Hepatocyte (in vitro differentiated cells): Measurements from ENCODE around the gene PCDH9.

ENCODE experiments used
- EZH2 ChIP-seq: fragments of 200-600 bp; sonication (generic); IDR thresholded peaks from 2 replicates; pipeline ENCODE4 v1.6.1; 2016; ENCODE audit warnings: antibody characterized with exemption, mild to moderate bottlenecking, borderline replicate concordance
- EZH2phosphoT487 ChIP-seq: fragments of 200-600 bp; sonication (generic); IDR thresholded peaks from one replicate; pipeline ENCODE4 v1.6.1; 2018; ENCODE audit warnings: antibody characterized with exemption, mild to moderate bottlenecking, low read depth, moderate library complexity; ENCODE audit not compliant: unreplicated experiment, severe bottlenecking
- TF ChIP-seq, protein P1 (sequence below): fragments of 200-600 bp; sonication (generic); IDR thresholded peaks from 2 replicates; pipeline ENCODE4 v1.5.1; 2016; ENCODE audit warnings: antibody characterized with exemption, mild to moderate bottlenecking; ENCODE audit not compliant: poor library complexity

DNA sequence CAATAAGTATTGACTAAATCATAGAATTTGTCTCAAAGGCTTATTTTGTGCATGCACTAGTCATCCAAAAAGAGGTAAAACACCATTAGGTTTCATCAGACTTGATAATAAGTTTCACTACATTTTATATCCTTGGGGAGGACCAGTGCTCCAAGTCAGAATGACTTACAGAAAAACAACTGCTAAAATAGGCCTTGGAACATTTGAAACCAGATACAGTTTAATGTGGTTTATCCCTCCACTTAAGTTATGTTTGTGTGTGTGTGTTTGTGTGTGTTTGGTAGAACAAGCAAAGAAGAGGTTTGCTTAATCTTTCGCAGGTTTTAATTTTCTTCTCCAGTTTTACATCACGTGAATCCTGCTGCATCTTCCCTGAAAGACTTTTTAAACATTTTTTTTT, 570.9 kb downstream of the PCDH9 start:
- TF ChIP-seq, protein P1, sequence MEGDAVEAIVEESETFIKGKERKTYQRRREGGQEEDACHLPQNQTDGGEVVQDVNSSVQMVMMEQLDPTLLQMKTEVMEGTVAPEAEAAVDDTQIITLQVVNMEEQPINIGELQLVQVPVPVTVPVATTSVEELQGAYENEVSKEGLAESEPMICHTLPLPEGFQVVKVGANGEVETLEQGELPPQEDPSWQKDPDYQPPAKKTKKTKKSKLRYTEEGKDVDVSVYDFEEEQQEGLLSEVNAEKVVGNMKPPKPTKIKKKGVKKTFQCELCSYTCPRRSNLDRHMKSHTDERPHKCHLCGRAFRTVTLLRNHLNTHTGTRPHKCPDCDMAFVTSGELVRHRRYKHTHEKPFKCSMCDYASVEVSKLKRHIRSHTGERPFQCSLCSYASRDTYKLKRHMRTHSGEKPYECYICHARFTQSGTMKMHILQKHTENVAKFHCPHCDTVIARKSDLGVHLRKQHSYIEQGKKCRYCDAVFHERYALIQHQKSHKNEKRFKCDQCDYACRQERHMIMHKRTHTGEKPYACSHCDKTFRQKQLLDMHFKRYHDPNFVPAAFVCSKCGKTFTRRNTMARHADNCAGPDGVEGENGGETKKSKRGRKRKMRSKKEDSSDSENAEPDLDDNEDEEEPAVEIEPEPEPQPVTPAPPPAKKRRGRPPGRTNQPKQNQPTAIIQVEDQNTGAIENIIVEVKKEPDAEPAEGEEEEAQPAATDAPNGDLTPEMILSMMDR = no peak
- TF ChIP-seq EZH2phosphoT487 (no peak), EZH2 (no peak)
